Left ventricle myocardium inferior (tissue), 1 donor: Measurements from ENCODE around the gene TEN1. TPM values are rescaled to one million over a fixed set of nuclear protein-coding genes. Genes with fewer than 3 reads are reported as not detected.

Experiments used
- DNase-seq: peaks from one replicate; pipeline ENCODE4 v3.0.0-alpha.2; 2020
- H3K27ac ChIP-seq: fragments of 200-600 bp; replicated peaks from 2 replicates; pipeline ENCODE4 v1.8.0; 2021
- H3K27me3 ChIP-seq: fragments of 200-600 bp; 2 replicates; pipeline ENCODE4 v1.8.0; 2021; ENCODE audit warnings: low read depth
- H3K36me3 ChIP-seq: fragments of 200-600 bp; 2 replicates; pipeline ENCODE4 v1.8.0; 2021
- H3K4me1 ChIP-seq: fragments of 200-600 bp; 2 replicates; pipeline ENCODE4 v1.8.0; 2021
- H3K4me3 ChIP-seq: fragments of 200-600 bp; 2 replicates; pipeline ENCODE4 v1.8.0; 2021; ENCODE audit warnings: mild to moderate bottlenecking, moderate library complexity
- H3K9me3 ChIP-seq: fragments of 200-600 bp; replicated peaks from 2 replicates; pipeline ENCODE4 v1.8.0; 2021
- CTCF ChIP-seq: fragments of 200-600 bp; IDR thresholded peaks from 2 replicates; pipeline ENCODE4 v1.8.0; 2021; ENCODE audit warnings: antibody characterized with exemption, mild to moderate bottlenecking, borderline replicate concordance
- intact Hi-C: fragments of 100-400 bp; cut with micrococcal nuclease; formaldehyde crosslinking; loops from one replicate; pipeline ENCODE4 v1.11.0; 2022
- long read RNA-seq: library from polyadenylated mRNA; unstranded; transcript quantifications from one replicate; pipeline ENCODE4 v2.0.0, GENCODE V29; 2021
- total RNA-seq: library from RNA; stranded (reverse); fragmentation: NEBNext Ultra II Directional; extraction: Animal tissue kit (Norgen Biotek cat#: 25700); gene quantifications from one replicate; pipeline ENCODE4 v1.2.1, GENCODE V29; 2021
- donor health status: DM: no; HTN: yes; CAD: no; lungs with severe emphysema.

The TEN1 gene
- total RNA-seq, result 5.3 TPM
- long read RNA-seq, transcript TEN1-201 (4 exons, 994 nt), result major isoform, 6 of 6 reads
- long read RNA-seq, partial matches to known transcripts, result 0 of 6 reads
- long read RNA-seq, other reads (novel, unspliced or antisense), result 0 of 6 reads

GRCh38 chr17:75978938-75979704, at the start of gene TEN1, which contains the start of gene ACOX1:
Gene TEN1 (plus strand): TSS chr17:75979240. CDS start chr17:75986193, 6,953 bp downstream.
Gene ACOX1 (minus strand): TSS chr17:75979166. CDS start chr17:75979073, 93 bp downstream.
- DNase-seq, result peak; percentile 98
- H3K27me3 ChIP-seq, result no peaks in the 10 kb centered on the region
- H3K36me3 ChIP-seq, result peaks cover 11% of the 10 kb centered on the region
- intact Hi-C loops, result no loop called here
- TF ChIP-seq CTCF, result peak; percentile 53
- H3K4me3 ChIP-seq, result peak within 1 kb of the TSS; percentile 91
- no peaks in the 10 kb centered on the region for H3K9me3 ChIP-seq
- peak within 1 kb of the TSS; percentile 100 for H3K27ac ChIP-seq
- H3K4me1 ChIP-seq, result peaks cover 81% of the 10 kb centered on the region

- no peak for TF ChIP-seq CTCF
- intact Hi-C loops, result no loop called here
- Histone ChIP-seq H3K4me3 (no peak overlapping the region), H3K4me1 (peaks cover 4% of the 10 kb centered on the region), H3K9me3 (no peaks in the 10 kb centered on the region), H3K27me3 (no peaks in the 10 kb centered on the region), H3K27ac (no peak overlapping the region), H3K36me3 (peaks cover 5% of the 10 kb centered on the region)
- DNase-seq, result no peak
These were observed 48.0 kb upstream of the TEN1 start for GRCh38 chr17:75931062-75931461.

GRCh38 chr17:75932852-75933251, 46.2 kb upstream of the TEN1 start:
- TF ChIP-seq CTCF, result no peak
- no peaks in the 10 kb centered on the region for H3K27me3 ChIP-seq

GRCh38 chr17:75933808-75934207, 45.2 kb upstream of the TEN1 start:
- no peaks in the 10 kb centered on the region for H3K36me3 ChIP-seq
- no peak overlapping the region for H3K27ac ChIP-seq
- H3K9me3 ChIP-seq, result no peaks in the 10 kb centered on the region
- DNase-seq, result no peak
- H3K27me3 ChIP-seq, result no peaks in the 10 kb centered on the region
- TF ChIP-seq CTCF, result no peak
- intact Hi-C loops, result no loop called here
- H3K4me3 ChIP-seq, result no peak overlapping the region
- H3K4me1 ChIP-seq, result no peaks in the 10 kb centered on the region

More at GRCh38 chr17:75932852-75933251, 46.2 kb upstream of the TEN1 start:
- no peak overlapping the region for H3K4me3 ChIP-seq
- H3K36me3 ChIP-seq, result no peaks in the 10 kb centered on the region
- H3K27ac ChIP-seq, result no peak overlapping the region
- no peak for DNase-seq
- no peaks in the 10 kb centered on the region for H3K9me3 ChIP-seq
- no peaks in the 10 kb centered on the region for H3K4me1 ChIP-seq
- intact Hi-C loops, result no loop called here

GRCh38 chr17:75937652-75938051, 41.4 kb upstream of the TEN1 start:
- H3K36me3 ChIP-seq, result peaks cover 2% of the 10 kb centered on the region
- no peak for TF ChIP-seq CTCF
- intact Hi-C loops, result no loop called here
- no peak for DNase-seq
- no peaks in the 10 kb centered on the region for H3K27me3 ChIP-seq
- H3K4me3 ChIP-seq, result no peak overlapping the region
- no peaks in the 10 kb centered on the region for H3K9me3 ChIP-seq
- H3K27ac ChIP-seq, result no peak overlapping the region
- peaks cover 15% of the 10 kb centered on the region for H3K4me1 ChIP-seq
